ENCODE measurements around the gene CBX4. TPM values are rescaled to one million over a fixed set of nuclear protein-coding genes. Genes with fewer than 3 reads are reported as not detected.

The CBX4 gene
- total RNA-seq, 1 experiment from 2014 or later, result 128 TPM

GRCh38 chr17:79798299-79799173, 40.7 kb downstream of the CBX4 start:
- DNase-seq (ENCODE audit: low read depth, low spot score), result no peak
- in situ Hi-C loops (cut with HindIII; ENCODE audit: low pct_unique_long_range_greater_than_20kb, low sequenced_read_pairs), result loop anchor here (25.0 kb wide), 1 partner anchor 189 kb away; no protein-coding TSS in a partner anchor

- in situ Hi-C loops (cut with HindIII; ENCODE audit: low pct_unique_long_range_greater_than_20kb, low sequenced_read_pairs), result loop anchor here (25.0 kb wide), 1 partner anchor 190 kb away; no protein-coding TSS in a partner anchor
- DNase-seq (ENCODE audit: low read depth, low spot score), result no peak
Measured at GRCh38 chr17:79797492-79798298, 41.5 kb downstream of the CBX4 start.

DNA sequence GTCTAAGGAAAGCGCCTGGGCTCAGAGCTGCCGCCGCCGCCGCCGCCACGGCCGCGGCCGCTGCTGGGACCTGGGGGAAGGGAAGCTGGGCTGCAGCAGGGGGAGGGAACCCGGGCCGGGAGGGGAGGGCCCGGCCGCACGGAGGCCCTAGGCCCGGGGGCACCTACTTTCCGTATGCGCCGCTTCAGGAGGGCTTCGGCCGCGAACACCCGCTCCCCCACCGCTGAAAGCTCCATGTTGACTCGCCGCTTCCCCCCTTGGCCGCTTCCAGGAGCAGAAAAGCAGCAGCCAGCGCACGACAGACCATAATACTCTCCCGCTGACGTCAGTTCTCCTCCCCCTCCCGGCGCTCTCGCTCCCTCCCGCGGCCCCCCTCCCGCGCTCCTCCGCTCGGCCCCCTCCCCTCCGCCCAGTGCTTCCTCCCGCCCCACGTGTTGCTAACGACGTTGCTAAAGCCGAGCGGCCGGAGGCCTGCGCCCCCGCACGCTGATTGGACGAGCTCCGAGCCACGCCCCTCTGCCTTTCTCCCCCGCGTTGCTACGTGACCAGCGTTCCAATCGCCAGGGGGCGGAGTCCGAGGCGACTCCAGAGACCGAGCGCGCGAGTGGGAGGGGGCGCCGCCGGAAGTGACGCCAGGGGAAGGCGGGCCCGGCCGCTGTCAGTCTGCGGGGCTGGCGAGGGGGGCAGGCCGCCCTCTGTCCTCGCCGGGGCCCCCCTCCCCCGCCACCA, 42.3 kb downstream of the CBX4 start, which contains the start of gene CBX8:
Gene CBX8 (minus strand): TSS at position 315 of the 729 bp plus-strand sequence. CDS start 79 bp downstream, at position 236.
- in situ Hi-C loops (cut with HindIII; ENCODE audit: low pct_unique_long_range_greater_than_20kb, low sequenced_read_pairs), result loop anchor here (25.0 kb wide), 1 partner anchor 190 kb away; no protein-coding TSS in a partner anchor
- peak; percentile 100 for DNase-seq (ENCODE audit: low read depth, low spot score)

- no peak for DNase-seq (ENCODE audit: low read depth, low spot score)
Measured at GRCh38 chr17:79796444-79796762, 42.8 kb downstream of the CBX4 start.

DNA sequence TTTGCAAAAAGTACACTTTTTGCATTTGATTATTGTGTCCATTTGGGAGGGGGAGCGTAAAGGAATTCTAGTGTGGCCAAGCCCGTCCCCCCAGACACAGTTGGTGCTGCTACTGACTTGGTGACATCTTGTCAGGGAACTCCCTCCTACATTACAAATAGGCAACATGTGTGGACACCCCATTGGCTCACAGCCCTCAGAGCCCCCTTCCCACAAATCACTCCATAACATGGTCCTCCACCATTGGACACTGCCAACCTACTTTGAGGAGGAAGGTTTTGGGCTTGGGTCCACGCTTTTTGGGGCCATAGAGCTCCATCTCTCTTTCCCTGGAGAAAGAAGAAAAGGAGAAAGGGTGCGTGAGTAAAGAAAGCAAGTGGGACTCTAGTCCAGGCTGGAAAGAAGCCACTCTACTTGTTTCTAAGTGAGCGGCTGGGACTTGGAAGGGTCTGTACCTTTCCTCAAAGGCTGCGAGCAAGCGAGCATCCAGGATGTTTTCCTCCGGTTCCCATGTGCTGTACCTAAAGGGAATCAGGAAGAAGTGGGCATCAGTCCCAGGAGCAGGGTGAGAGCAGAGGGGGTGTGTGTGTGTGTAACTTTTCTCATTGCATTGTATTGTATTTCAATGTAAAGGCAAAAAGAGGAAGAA, 43.3 kb downstream of the CBX4 start:
- in situ Hi-C loops (cut with HindIII; ENCODE audit: low pct_unique_long_range_greater_than_20kb, low sequenced_read_pairs), result loop anchor here (25.0 kb wide), 1 partner anchor 191 kb away; no protein-coding TSS in a partner anchor
- DNase-seq (ENCODE audit: low read depth, low spot score), result no peak

More at GRCh38 chr17:79796444-79796762, 42.8 kb downstream of the CBX4 start:
- in situ Hi-C loops (cut with HindIII; ENCODE audit: low pct_unique_long_range_greater_than_20kb, low sequenced_read_pairs), result loop anchor here (25.0 kb wide), 1 partner anchor 191 kb away; no protein-coding TSS in a partner anchor

- in situ Hi-C loops (cut with HindIII; ENCODE audit: low pct_unique_long_range_greater_than_20kb, low sequenced_read_pairs), result loop anchor here (25.0 kb wide), 1 partner anchor 192 kb away; no protein-coding TSS in a partner anchor
- DNase-seq (ENCODE audit: low read depth, low spot score), result no peak
Measured at GRCh38 chr17:79794659-79795511, 44.4 kb downstream of the CBX4 start.

GRCh38 chr17:79793924-79794304, 45.3 kb downstream of the CBX4 start:
- DNase-seq (ENCODE audit: low read depth, low spot score), result peak; percentile 67
- in situ Hi-C loops (cut with HindIII; ENCODE audit: low pct_unique_long_range_greater_than_20kb, low sequenced_read_pairs), result loop anchor here (25.0 kb wide), 1 partner anchor 193 kb away; no protein-coding TSS in a partner anchor

DNA sequence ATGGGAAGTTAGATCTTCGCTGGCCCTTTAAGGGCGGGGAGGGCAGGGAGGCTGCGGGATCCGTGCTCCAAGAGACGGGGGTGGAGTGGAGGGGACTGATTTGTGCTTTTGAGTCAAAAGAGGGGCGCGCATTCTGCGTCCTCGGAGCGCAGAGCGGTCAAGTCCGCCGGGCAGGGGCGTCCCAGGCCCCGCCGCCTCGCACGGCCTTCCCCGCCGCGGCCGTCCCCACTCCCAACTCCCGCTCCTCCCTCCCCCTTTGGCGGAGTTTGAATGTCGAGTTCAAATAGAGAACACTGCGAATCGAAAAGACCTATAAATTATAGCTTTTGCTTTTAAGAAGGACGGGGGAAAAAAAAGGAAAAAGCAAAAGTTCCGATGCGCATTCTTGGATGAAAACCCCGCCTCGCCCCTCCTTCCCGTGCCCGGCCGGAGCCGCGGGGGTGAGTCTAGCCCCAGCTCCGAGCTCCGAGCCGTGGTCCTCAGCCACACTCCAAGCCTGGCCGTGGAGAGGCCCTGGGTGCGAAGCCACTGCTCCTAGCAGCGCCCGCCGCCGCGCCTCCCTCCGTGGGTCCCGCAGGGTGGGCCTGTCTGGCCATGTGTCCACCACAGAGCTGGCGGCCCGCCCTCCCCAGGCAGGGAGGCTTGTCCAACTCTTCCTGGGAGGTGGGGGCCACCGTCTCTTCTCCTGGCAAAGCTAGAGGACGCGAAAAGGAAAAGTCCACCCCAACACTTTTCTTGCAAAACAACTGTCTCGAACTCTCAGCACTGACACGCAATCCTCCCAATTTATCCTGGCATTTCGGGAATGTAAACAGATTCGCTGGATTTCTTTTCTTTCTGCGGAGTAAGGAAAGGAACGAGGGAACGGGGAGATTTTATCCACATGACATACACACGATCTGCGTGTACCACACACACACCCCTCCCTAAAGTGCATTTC, 46.0 kb downstream of the CBX4 start:
- no peak for DNase-seq (ENCODE audit: low read depth, low spot score)
- in situ Hi-C loops (cut with HindIII; ENCODE audit: low pct_unique_long_range_greater_than_20kb, low sequenced_read_pairs), result loop anchor here (25.0 kb wide), 1 partner anchor 194 kb away; no protein-coding TSS in a partner anchor

DNA sequence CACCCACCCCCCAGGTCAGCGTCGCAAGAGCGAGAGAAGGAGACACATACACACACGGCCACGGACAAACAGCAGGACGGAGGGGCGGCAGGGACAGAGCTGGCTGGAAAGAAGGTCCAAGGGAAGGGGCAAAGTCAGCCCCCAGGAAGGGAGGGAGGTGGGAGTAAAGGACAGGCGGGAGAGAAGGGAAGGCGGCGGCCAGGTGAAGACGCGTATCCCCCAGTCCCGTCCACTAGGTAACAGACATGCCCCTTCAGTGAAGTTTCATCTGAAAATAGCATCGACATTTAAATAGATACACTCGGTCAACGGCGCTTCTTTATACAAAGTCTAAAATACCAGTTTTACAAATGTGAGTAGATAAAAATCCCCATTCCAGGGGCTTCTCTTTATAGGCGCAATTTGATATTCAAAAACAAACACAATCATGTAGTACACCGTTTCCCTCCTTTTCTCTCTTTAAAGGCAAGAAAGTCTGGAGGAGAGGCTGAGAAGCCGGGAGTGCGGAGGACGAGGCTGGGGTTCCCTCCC, 46.8 kb downstream of the CBX4 start:
- no peak for DNase-seq (ENCODE audit: low read depth, low spot score)
- in situ Hi-C loops (cut with HindIII; ENCODE audit: low pct_unique_long_range_greater_than_20kb, low sequenced_read_pairs), result loop anchor here (25.0 kb wide), 1 partner anchor 195 kb away; no protein-coding TSS in a partner anchor

DNA sequence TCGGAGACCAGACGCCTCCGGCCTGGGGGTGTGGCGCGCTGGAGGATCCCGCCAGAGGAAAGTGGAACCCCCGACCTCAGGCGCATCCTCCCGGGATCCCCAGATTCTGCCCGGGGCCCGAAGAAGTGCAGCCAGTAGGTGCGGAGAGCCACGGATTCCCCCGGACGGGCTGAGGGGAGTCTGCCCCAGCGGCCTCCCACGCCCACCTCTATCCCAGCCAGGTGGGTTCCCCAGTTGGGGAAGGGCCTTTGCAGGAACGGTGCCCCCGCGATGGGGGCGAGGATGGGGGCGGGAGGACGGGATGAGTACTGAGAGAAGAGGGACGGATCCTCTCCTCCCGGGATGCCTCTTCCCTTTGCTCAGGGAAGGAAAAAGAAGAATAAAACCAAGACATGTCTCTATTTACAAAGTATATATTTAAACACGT, 47.5 kb downstream of the CBX4 start:
- no peak for DNase-seq (ENCODE audit: low read depth, low spot score)
- in situ Hi-C loops (cut with HindIII; ENCODE audit: low pct_unique_long_range_greater_than_20kb, low sequenced_read_pairs), result loop anchor here (25.0 kb wide), 1 partner anchor 196 kb away; no protein-coding TSS in a partner anchor

DNA sequence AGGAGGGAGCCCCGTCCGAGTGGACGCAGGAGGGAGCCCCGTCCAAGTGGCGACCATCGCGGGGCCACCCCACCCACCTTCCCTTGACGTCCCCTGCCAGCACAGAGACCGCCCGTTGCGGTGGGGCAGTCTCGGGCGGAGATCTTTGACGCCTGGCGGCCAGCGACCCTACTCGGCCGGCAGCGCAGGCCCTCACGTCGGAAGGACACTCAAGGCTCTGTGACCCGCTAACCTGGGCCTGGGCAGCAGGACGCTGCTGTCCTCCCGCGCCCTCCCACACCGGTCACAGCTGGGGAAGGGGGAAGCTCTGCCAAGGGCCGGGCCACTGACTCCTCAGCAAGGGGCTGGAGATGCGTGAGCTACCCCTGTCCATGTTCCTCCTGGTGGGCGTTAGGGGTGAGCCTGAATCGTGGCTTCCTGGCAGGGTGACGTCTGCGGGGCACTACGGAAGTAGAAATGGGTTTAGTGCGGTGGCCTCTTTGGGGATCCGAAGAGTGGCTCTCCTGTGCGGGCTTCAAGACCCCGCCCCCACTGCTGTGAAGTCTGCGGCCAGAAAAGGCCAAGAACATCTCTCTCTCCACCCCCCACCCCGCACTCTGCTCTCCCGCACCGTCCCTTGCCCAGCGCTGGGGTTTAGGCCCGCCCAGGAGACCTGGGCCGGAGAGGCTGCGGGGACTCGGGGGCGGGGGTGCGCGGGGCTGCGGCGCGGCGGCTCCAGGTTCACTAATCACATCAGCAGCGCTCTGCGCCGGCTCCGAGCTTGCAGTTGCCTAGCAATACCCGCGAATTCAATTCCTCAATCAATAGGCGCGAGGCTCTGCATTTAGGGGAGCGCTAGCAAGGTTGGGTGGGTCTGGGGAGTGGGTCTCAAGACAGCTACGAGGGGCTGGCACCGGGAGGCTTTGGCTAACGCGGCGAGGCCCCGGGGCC, 48.2 kb downstream of the CBX4 start:
- in situ Hi-C loops (cut with HindIII; ENCODE audit: low pct_unique_long_range_greater_than_20kb, low sequenced_read_pairs), result loop anchor here (25.0 kb wide), 1 partner anchor 196 kb away; no protein-coding TSS in a partner anchor
- no peak for DNase-seq (ENCODE audit: low read depth, low spot score)

GRCh38 chr17:79789943-79790804, 49.1 kb downstream of the CBX4 start:
- peak; percentile 60 for DNase-seq (ENCODE audit: low read depth, low spot score)
- in situ Hi-C loops (cut with HindIII; ENCODE audit: low pct_unique_long_range_greater_than_20kb, low sequenced_read_pairs), result loop anchor here (25.0 kb wide), 1 partner anchor 197 kb away; no protein-coding TSS in a partner anchor

All from SK-MEL-5 (cell line).